ENCODE results near the gene ATP7B. TPM values are rescaled to one million over a fixed set of nuclear protein-coding genes. Genes with fewer than 3 reads are reported as not detected.

The ATP7B gene
- total RNA-seq, 1 donor from 2014 or later: 3.4 TPM

DNA sequence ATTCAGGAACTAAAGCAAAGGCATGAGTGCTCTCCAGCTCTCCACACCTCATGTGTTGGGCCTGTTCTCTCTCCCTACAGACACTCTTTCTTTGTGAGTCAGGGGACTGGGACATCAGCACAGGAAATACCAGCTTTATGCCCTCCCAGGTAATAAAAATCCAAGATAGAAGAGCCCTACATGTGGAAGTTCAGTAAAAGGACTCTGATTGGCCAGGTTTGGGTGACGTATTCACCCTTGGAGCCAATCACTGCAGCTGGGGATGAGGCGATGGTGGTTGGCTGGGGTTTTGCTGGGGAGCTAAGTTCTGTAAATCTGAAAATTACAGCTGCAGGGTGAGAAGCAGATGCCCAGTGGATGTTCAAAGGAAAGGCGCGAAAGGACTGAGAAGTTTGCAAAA lies 117.0 kb downstream of the ATP7B start:
- no peak for DNase-seq (ENCODE audit: low read depth, low spot score)

DNA sequence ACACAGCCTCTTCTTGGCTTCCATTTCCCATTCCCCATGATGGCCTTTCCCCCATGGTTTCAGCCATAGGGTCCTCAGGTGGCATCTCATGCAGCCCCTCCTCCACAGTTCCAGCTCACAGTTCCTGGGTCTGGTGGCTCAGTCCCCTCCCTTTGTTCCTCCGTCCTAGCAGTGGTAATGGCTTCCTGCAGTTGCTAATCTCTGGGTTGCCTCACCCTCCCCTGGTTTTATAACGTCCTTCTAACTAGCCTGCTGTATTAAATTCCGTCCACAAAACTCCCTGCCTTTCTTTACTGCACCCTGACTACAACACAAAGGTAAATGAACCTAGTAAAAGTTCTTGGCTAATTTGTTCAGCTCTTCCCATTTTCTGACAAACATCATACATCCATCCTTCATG lies 118.6 kb downstream of the ATP7B start:
- no peak for DNase-seq (ENCODE audit: low read depth, low spot score)

DNA sequence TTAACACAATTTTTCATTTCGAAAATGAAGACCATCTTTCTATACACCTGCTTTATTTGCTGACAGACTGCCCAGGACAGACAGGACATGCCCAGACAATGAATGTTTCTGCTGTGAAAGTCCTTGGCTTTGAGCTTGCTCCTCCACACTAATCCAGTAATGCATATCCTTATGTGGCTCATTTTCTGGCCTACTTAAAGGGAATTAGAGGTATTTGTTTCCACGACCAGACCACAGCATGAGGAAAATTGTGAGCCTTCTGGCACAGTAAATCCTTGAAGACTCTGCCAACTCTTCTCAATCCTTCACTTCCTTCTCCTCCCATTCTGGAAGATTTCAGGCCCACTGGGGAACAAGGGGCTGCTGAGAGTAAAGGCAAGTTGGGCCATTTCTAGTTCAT lies 123.8 kb downstream of the ATP7B start:
- no peak for DNase-seq (ENCODE audit: low read depth, low spot score)

DNA sequence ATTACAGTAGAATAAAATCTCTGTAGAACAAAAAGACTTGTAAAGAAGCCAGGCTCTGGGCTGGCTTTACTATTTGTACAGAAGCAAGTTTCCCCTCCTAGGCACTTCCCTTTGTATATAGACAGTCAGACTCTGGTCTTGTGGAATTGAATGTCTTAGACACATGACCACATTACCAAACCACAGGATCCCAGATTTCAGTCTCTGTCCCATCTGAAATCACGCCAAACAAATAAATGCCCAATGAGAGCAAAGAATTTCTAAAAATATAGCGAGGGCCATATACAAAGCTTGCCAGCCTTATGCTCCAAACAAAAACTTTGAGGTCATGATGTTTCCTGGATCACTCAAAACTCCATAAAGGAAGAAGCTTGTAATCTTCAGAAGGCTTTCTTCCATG lies 125.6 kb downstream of the ATP7B start:
- DNase-seq (ENCODE audit: low read depth, low spot score): no peak

DNA sequence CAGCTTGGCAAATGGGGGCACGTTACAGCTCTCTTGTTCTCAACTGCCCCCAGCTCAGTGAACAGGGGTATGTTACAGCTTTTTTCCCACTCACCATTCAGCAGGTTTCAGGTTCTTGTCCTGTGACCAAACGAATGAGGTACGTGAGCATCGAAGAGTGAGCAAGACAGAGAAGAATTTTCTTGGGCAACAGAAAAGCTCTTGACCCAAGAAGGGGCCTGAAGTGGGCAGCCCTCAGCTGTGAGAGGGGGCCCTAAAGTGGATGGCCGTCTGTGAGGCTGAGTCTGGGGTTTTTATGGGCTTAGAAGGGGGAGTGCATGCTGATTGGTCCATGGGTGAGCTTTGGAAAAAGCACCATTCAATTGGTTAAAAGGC lies 128.0 kb downstream of the ATP7B start:
- DNase-seq (ENCODE audit: low read depth, low spot score): no peak

Other genes with a start within 250 kb of the ATP7B start
- gene DHRS12, start 207.3 kb downstream of the ATP7B start, total RNA-seq: 3.9 and 7.3 TPM in 2 replicates
- gene TMEM272, start 166.3 kb downstream of the ATP7B start, total RNA-seq: not detected in 2 replicates
- gene CCDC70, start 149.5 kb downstream of the ATP7B start, total RNA-seq: 0.07 TPM in 1 of 2 replicates, not detected in the other
- gene ALG11, start 948 bp upstream of the ATP7B start, total RNA-seq: 12.5 and 23.4 TPM in 2 replicates
- gene UTP14C, start 13.2 kb upstream of the ATP7B start, total RNA-seq: 7.9 and 13.6 TPM in 2 replicates
- gene NEK5, start 117.6 kb upstream of the ATP7B start, total RNA-seq: 0.07 TPM in 2 replicates
- 8.5 and 16.9 TPM in 2 replicates for gene NEK3, start 148.1 kb upstream of the ATP7B start, total RNA-seq